IPS-20b (cell line): ENCODE results near the gene RMND5B.
A peak's percentile ranks its signal among the peaks of the same experiment; 100 is the strongest.

Experiments
- H3K27ac ChIP-seq: one replicate; pipeline ENCODE4 v1.5.1; 2013; ENCODE audit warnings: low read length
- H3K27me3 ChIP-seq: 2 replicates; pipeline ENCODE4 v1.6.1; 2013; ENCODE audit warnings: mild to moderate bottlenecking, low read length, inconsistent platforms; ENCODE audit not compliant: insufficient read depth
- H3K36me3 ChIP-seq: 2 replicates; pipeline ENCODE4 v1.6.1; 2013; ENCODE audit warnings: low read depth, mild to moderate bottlenecking, inconsistent platforms, low read length, moderate library complexity; ENCODE audit not compliant: insufficient read depth
- H3K4me1 ChIP-seq: 2 replicates; pipeline ENCODE4 v1.6.1; 2013; ENCODE audit warnings: mild to moderate bottlenecking, control low read depth, inconsistent platforms, low read length, moderate library complexity; ENCODE audit not compliant: insufficient read depth
- H3K4me3 ChIP-seq: 2 replicates; pipeline ENCODE4 v1.5.1; 2013; ENCODE audit warnings: mild to moderate bottlenecking, low read length, inconsistent platforms
- H3K9ac ChIP-seq: 2 replicates; pipeline ENCODE4 v1.6.1; 2013; ENCODE audit warnings: low read depth, mild to moderate bottlenecking, inconsistent platforms, low read length, moderate library complexity
- H3K9me3 ChIP-seq: 2 replicates; pipeline ENCODE4 v1.6.1; 2013; ENCODE audit warnings: mild to moderate bottlenecking, low read depth, low read length, inconsistent platforms; ENCODE audit not compliant: insufficient read depth

The RMND5B gene

GRCh38 chr5:178114325-178115135, 16.3 kb upstream of the RMND5B start:
- Histone ChIP-seq H3K27me3 (peaks cover 5% of the 10 kb centered on the region; the same call in 1 of the 2 replicates), H3K9ac (peak overlapping the region; percentile 85; the same call in 1 of the 2 replicates)

GRCh38 chr5:178115136-178115813, 15.5 kb upstream of the RMND5B start:
- H3K4me1 ChIP-seq = peaks cover 30% of the 10 kb centered on the region
- H3K36me3 ChIP-seq = peaks cover 7% of the 10 kb centered on the region
- peaks cover 5% of the 10 kb centered on the region; the same call in 1 of the 2 replicates for H3K27me3 ChIP-seq
- peak overlapping the region; percentile 85; the same call in 1 of the 2 replicates for H3K9ac ChIP-seq
- H3K9me3 ChIP-seq = no peaks in the 10 kb centered on the region; the same call in 1 of the 2 replicates
- peak overlapping the region; percentile 89 for H3K27ac ChIP-seq
- H3K4me3 ChIP-seq = peak overlapping the region; percentile 76

More at GRCh38 chr5:178114325-178115135, 16.3 kb upstream of the RMND5B start:
- Histone ChIP-seq H3K9me3 (no peaks in the 10 kb centered on the region; the same call in 1 of the 2 replicates), H3K36me3 (no peaks in the 10 kb centered on the region; the same call in none of the 2 replicates), H3K27ac (peak overlapping the region; percentile 57), H3K4me1 (peaks cover 30% of the 10 kb centered on the region), H3K4me3 (peak overlapping the region; percentile 76)

GRCh38 chr5:178115814-178116142, 15.0 kb upstream of the RMND5B start:
- H3K9ac ChIP-seq = peak overlapping the region; percentile 85; the same call in 1 of the 2 replicates

GRCh38 chr5:178116143-178116885, 14.5 kb upstream of the RMND5B start:
- H3K36me3 ChIP-seq = peaks cover 16% of the 10 kb centered on the region
- H3K9me3 ChIP-seq = no peaks in the 10 kb centered on the region; the same call in 1 of the 2 replicates
- H3K4me3 ChIP-seq = peak overlapping the region; percentile 76
- peak overlapping the region; percentile 89 for H3K27ac ChIP-seq
- H3K4me1 ChIP-seq = peaks cover 30% of the 10 kb centered on the region
- H3K9ac ChIP-seq = peak overlapping the region; percentile 85
- H3K27me3 ChIP-seq = peaks cover 5% of the 10 kb centered on the region; the same call in 1 of the 2 replicates

More at GRCh38 chr5:178115814-178116142, 15.0 kb upstream of the RMND5B start:
- Histone ChIP-seq H3K36me3 (peaks cover 12% of the 10 kb centered on the region), H3K4me3 (peak overlapping the region; percentile 76), H3K9me3 (no peaks in the 10 kb centered on the region; the same call in 1 of the 2 replicates), H3K4me1 (peaks cover 30% of the 10 kb centered on the region), H3K27ac (peak overlapping the region; percentile 89), H3K27me3 (peaks cover 5% of the 10 kb centered on the region; the same call in 1 of the 2 replicates)

- Histone ChIP-seq H3K27ac (peak overlapping the region; percentile 89), H3K36me3 (peaks cover 34% of the 10 kb centered on the region), H3K9ac (no peak overlapping the region; the same call in 1 of the 2 replicates), H3K27me3 (no peaks in the 10 kb centered on the region), H3K9me3 (no peaks in the 10 kb centered on the region), H3K4me3 (no peak overlapping the region), H3K4me1 (peaks cover 32% of the 10 kb centered on the region)
Observed at GRCh38 chr5:178117923-178118701, 12.7 kb upstream of the RMND5B start.

GRCh38 chr5:178119915-178120606, 10.8 kb upstream of the RMND5B start:
- no peak overlapping the region for H3K9ac ChIP-seq
- peaks cover 37% of the 10 kb centered on the region for H3K4me1 ChIP-seq
- H3K27me3 ChIP-seq = no peaks in the 10 kb centered on the region
- no peaks in the 10 kb centered on the region for H3K9me3 ChIP-seq
- peaks cover 40% of the 10 kb centered on the region for H3K36me3 ChIP-seq
- H3K4me3 ChIP-seq = no peak overlapping the region
- H3K27ac ChIP-seq = no peak overlapping the region

- no peak overlapping the region for H3K4me3 ChIP-seq
- peaks cover 40% of the 10 kb centered on the region for H3K36me3 ChIP-seq
- no peaks in the 10 kb centered on the region for H3K27me3 ChIP-seq
- H3K9me3 ChIP-seq = no peaks in the 10 kb centered on the region
- no peak overlapping the region for H3K9ac ChIP-seq
- no peak overlapping the region for H3K27ac ChIP-seq
- peaks cover 39% of the 10 kb centered on the region for H3K4me1 ChIP-seq
Observed at GRCh38 chr5:178120607-178121357, 10.0 kb upstream of the RMND5B start.

- H3K9ac ChIP-seq = no peak overlapping the region
- no peaks in the 10 kb centered on the region for H3K9me3 ChIP-seq
- H3K4me1 ChIP-seq = peaks cover 34% of the 10 kb centered on the region
- H3K27ac ChIP-seq = no peak overlapping the region
- H3K4me3 ChIP-seq = no peak overlapping the region
- no peaks in the 10 kb centered on the region for H3K27me3 ChIP-seq
- peaks cover 40% of the 10 kb centered on the region for H3K36me3 ChIP-seq
Observed at GRCh38 chr5:178121391-178122276, 9.2 kb upstream of the RMND5B start.

GRCh38 chr5:178122346-178122745, 8.5 kb upstream of the RMND5B start:
- no peak overlapping the region for H3K9ac ChIP-seq
- H3K27me3 ChIP-seq = no peaks in the 10 kb centered on the region
- H3K4me1 ChIP-seq = peaks cover 33% of the 10 kb centered on the region
- H3K4me3 ChIP-seq = no peak overlapping the region
- H3K9me3 ChIP-seq = no peaks in the 10 kb centered on the region
- H3K36me3 ChIP-seq = peaks cover 40% of the 10 kb centered on the region
- no peak overlapping the region for H3K27ac ChIP-seq
